B cell (primary cell): ENCODE data around the gene VPS8.

Experiments used
- CTCF ChIP-seq: fragments of 200-600 bp; IDR thresholded peaks from one replicate; pipeline ENCODE4 v1.8.0; 2022; ENCODE audit warnings: antibody characterized with exemption, mild to moderate bottlenecking
- EZH2 ChIP-seq: IDR thresholded peaks from 2 replicates; pipeline ENCODE4 v1.6.1; 2012; ENCODE audit warnings: borderline replicate concordance, low read depth, mild to moderate bottlenecking, moderate library complexity, low read length; ENCODE audit not compliant: insufficient read depth, poor library complexity, severe bottlenecking

- no peak for TF ChIP-seq CTCF
- TF ChIP-seq EZH2: no peak
Observed at GRCh38 chr3:184767377-184767776, 44.6 kb upstream of the VPS8 start.
